ENCODE results near the gene BORCS6. TPM values are rescaled to one million over a fixed set of nuclear protein-coding genes. Genes with fewer than 3 reads are reported as not detected.
A peak's percentile ranks its signal among the peaks of the same experiment; 100 is the strongest.

BORCS6 gene
- total and polyA plus RNA-seq, 2 of the 4 experiments (the other 2 are of a cell fraction), result 2.7 to 3.3 TPM

GRCh38 chr17:8226536-8227237 is 36.7 kb upstream of the BORCS6 start (continued):
- TF ChIP-seq RAD21 (IDR thresholded peaks at IDR 0.05; ENCODE audit: low read length), result no peak
- peak; percentile 83 for TF ChIP-seq FOS (IDR thresholded peaks at IDR 0.05; ENCODE audit: low read depth, low read length)

GRCh38 chr17:8225813-8226535 is 36.0 kb upstream of the BORCS6 start:
- intact Hi-C loops (cut with micrococcal nuclease) (loop anchor here (1.0 kb wide), 3 partner anchors 22 to 74 kb away; partner anchors contain the start of gene CTC1), in situ Hi-C loops (cut with MboI; ENCODE audit: low sequenced_read_pairs) (no loop called here), dilution Hi-C loops (cut with HindIII; ENCODE audit: low sequenced_read_pairs, unreplicated experiment) (loop anchor here (25.0 kb wide), 1 partner anchor 114 kb away; the partner anchor contains the start of genes ALOXE3 and HES7)
- Histone ChIP-seq H3K23ac (ENCODE audit: low read depth, low read length) (no peak overlapping the region), H3K4me1 (ENCODE audit: control insufficient read depth, insufficient read depth, low read length) (peaks cover 9% of the 10 kb centered on the region), H3K56ac (ENCODE audit: extremely low read depth, insufficient read depth, low read length) (peak overlapping the region; percentile 28; the same call in 1 of the 2 replicates), H4K20me1 (ENCODE audit: insufficient read depth, low read length) (peaks cover 25% of the 10 kb centered on the region), H3K27me3 (ENCODE audit: control insufficient read depth, insufficient read depth, low read length) (no peaks in the 10 kb centered on the region), H2BK15ac (ENCODE audit: low read depth, low read length) (no peak overlapping the region), H2BK120ac (ENCODE audit: low read depth, low read length) (no peak overlapping the region), H2BK20ac (ENCODE audit: low read depth, low read length) (no peak overlapping the region), H3K4ac (ENCODE audit: low read depth, low read length) (no peak overlapping the region; the same call in 1 of the 2 replicates), H4K5ac (ENCODE audit: low read depth, low read length) (no peak overlapping the region), H4K91ac (ENCODE audit: insufficient read depth, low read depth, low read length) (no peak overlapping the region), H3K14ac (replicated peaks; ENCODE audit: low read depth, low read length) (no peak overlapping the region; the same call in 1 of the 2 replicates), H3K27ac (ENCODE audit: insufficient read depth, low read length) (no peak overlapping the region), H3K4me3 (ENCODE audit: insufficient read depth, low read depth, low read length) (peak overlapping the region; percentile 43; the same call in 1 of the 2 replicates), H4K8ac (ENCODE audit: low read depth in 2 of 2, low read length in 2 of 2) (peak overlapping the region in 1 of 2 experiments; percentile 74; a peak in 2 of 4 replicates), H2BK5ac (ENCODE audit: low read depth, low read length, poor library complexity, severe bottlenecking) (peak overlapping the region; percentile 75), H2AFZ (replicated peaks; ENCODE audit: low read length, poor library complexity) (peak overlapping the region; percentile 47), H3K4me2 (ENCODE audit: low read depth, low read length) (peak overlapping the region; percentile 59; the same call in 1 of the 2 replicates), H3K9ac (ENCODE audit: low read depth, low read length) (no peak overlapping the region), H3K79me1 (ENCODE audit: low read depth in 1 of 2, low read length in 2 of 2) (peaks cover 0 to 8% of the 10 kb centered on the region in 2 experiments; a peak in 1 of 4 replicates), H3K9me3 (ENCODE audit: control insufficient read depth, insufficient read depth, low read length) (no peaks in the 10 kb centered on the region), H3K36me3 (ENCODE audit: control insufficient read depth, insufficient read depth, low read length) (peaks cover 20% of the 10 kb centered on the region), H2AK5ac (ENCODE audit: low read depth, low read length) (no peak overlapping the region), H3K9me1 (ENCODE audit: insufficient read depth, low read length) (peaks cover 11% of the 10 kb centered on the region), H3K18ac (ENCODE audit: low read depth, low read length) (no peak overlapping the region), H2AK9ac (replicated peaks; ENCODE audit: low read depth, low read length, poor library complexity) (peak overlapping the region; percentile 42)
- BruUV-seq (replicated peaks), result no TSS peak
- DNase-seq (peak; percentile 84), ATAC-seq (ENCODE audit: low read depth) (peak; percentile 28)
- no peak; the same call in 1 of the 2 replicates for TF ChIP-seq USF2 (IDR thresholded peaks at IDR 0.05; ENCODE audit: low read depth, low read length)
- peak; percentile 81 for TF ChIP-seq CEBPB (IDR thresholded peaks at IDR 0.05; ENCODE audit: low read depth, low read length)
- TF ChIP-seq FOS (IDR thresholded peaks at IDR 0.05; ENCODE audit: low read depth, low read length), result peak; percentile 87
- no peak for TF ChIP-seq POLR2A (IDR thresholded peaks at IDR 0.05; ENCODE audit: low read depth, low read length)
- no peak for TF ChIP-seq RCOR1 (IDR thresholded peaks at IDR 0.05; ENCODE audit: insufficient replicate concordance, low read length)
- 0 out of 2 replicates have a peak, but pooled peaks have one; percentile 2 for TF ChIP-seq CHD1 (IDR thresholded peaks at IDR 0.05; ENCODE audit: low read depth, low read length)
- 29% methylated on average over 6 of the region's 20 CpGs; no CpG with 5 or more reads in 1 of the 2 experiments for WGBS, 2 experiments (ENCODE audit: extremely low coverage in 2 of 2, insufficient read length in 1 of 2)
- ChIA-PET POLR2A (ENCODE audit: unreplicated experiment) (no interaction called here), CTCF (no interaction called here)

Data from IMR-90 (cell line).